GM23248 (cell line): Measurements from ENCODE around the gene AP3B1.

ENCODE experiments used
- EZH2 ChIP-seq: fragments of 200-600 bp; sonication (generic); IDR thresholded peaks from 2 replicates; pipeline ENCODE4 v1.6.1; 2018; ENCODE audit warnings: antibody characterized with exemption, mild to moderate bottlenecking; ENCODE audit not compliant: insufficient read depth, poor library complexity, severe bottlenecking
- EZH2phosphoT487 ChIP-seq: fragments of 200-600 bp; sonication (generic); IDR thresholded peaks from 2 replicates; pipeline ENCODE4 v1.6.1; 2018; ENCODE audit warnings: antibody characterized with exemption, moderate library complexity, mild to moderate bottlenecking, low read depth; ENCODE audit not compliant: insufficient read depth

GRCh38 chr5:78287169-78287568 is 7.3 kb downstream of the AP3B1 start:
- TF ChIP-seq EZH2 (no peak), EZH2phosphoT487 (no peak)
